Measurements from ENCODE around the gene RRP8.

GRCh38 chr11:6638429-6638828 lies 35.0 kb upstream of the RRP8 start:
- TF ChIP-seq CREB1 (IDR thresholded peaks at IDR 0.05; ENCODE audit: low read depth) = no peak
- no peak for TF ChIP-seq REST (IDR thresholded peaks at IDR 0.05; ENCODE audit: low read depth)
- TF ChIP-seq YY1 (IDR thresholded peaks at IDR 0.05; ENCODE audit: low read depth) = no peak
- TF ChIP-seq FOXM1 (IDR thresholded peaks at IDR 0.05; ENCODE audit: borderline replicate concordance, low read depth) = no peak
- no peak for TF ChIP-seq TEAD4 (IDR thresholded peaks at IDR 0.05)
- TF ChIP-seq TAF1 (IDR thresholded peaks at IDR 0.05; ENCODE audit: low read depth) = no peak
- TF ChIP-seq NFIC (IDR thresholded peaks at IDR 0.05) = no peak
- no peak for TF ChIP-seq EP300 (IDR thresholded peaks at IDR 0.05; ENCODE audit: borderline replicate concordance)

All from Ishikawa (cell line).